HEK293 (cell line): ENCODE measurements around the gene INVS.

Experiments used
- CTCF ChIA-PET: fragments of 350-600 bp; formaldehyde crosslinking; extraction: SDS; loops from one replicate; lab custom pipeline; 2021; ENCODE audit warnings: antibody characterized with exemption; lab: Yijun Ruan, JAX
- POLR2A ChIA-PET: fragments of 300-600 bp; formaldehyde crosslinking; extraction: SDS; loops from one replicate; lab custom pipeline; 2020; ENCODE audit warnings: antibody characterized with exemption, inconsistent platforms; lab: Yijun Ruan, JAX
- H3K27ac ChIP-seq: fragments of 200-500 bp; sonication (Bioruptor generic); 2 replicates; pipeline ENCODE4 v1.5.1; 2014; ENCODE audit warnings: low read depth, low read length, control low read depth, inconsistent platforms; ENCODE audit errors: extremely low read depth
- H3K36me3 ChIP-seq, 2 experiments: fragments of 200-500 bp in 1 of 2; sonication (Bioruptor generic) in 1 of 2; 1 replicate in 1 of 2; 2 replicates in 1 of 2; pipeline ENCODE4 v1.5.1; 2014 to 2017; ENCODE audit warnings: inconsistent platforms in 2 of 2, low read length in 2 of 2; ENCODE audit not compliant: control insufficient read depth in 2 of 2, insufficient read depth in 1 of 2
- H3K4me1 ChIP-seq: fragments of 200-500 bp; sonication (Bioruptor generic); 2 replicates; pipeline ENCODE4 v1.5.1; 2014; ENCODE audit warnings: mild to moderate bottlenecking, low read length, inconsistent platforms; ENCODE audit not compliant: control insufficient read depth, insufficient read depth
- H3K4me3 ChIP-seq: 2 replicates; pipeline ENCODE4 v1.5.1; 2011; ENCODE audit warnings: low read depth, mild to moderate bottlenecking, control low read depth, low read length, moderate library complexity
- H3K9me3 ChIP-seq: fragments of 200-500 bp; sonication (Bioruptor generic); 2 replicates; pipeline ENCODE4 v1.5.1; 2014; ENCODE audit warnings: low read depth, low read length, inconsistent platforms; ENCODE audit not compliant: control insufficient read depth, insufficient read depth
- BCL11A ChIP-seq: fragments of 450-650 bp; formaldehyde crosslinking; IDR thresholded peaks from 2 replicates; pipeline ENCODE4 v1.5.1; 2016; ENCODE audit warnings: low read depth, missing biosample characterization, missing genetic modification characterization
- GLI2 ChIP-seq: fragments of 450-650 bp; formaldehyde crosslinking; IDR thresholded peaks from 2 replicates; pipeline ENCODE4; 2017; ENCODE audit warnings: missing biosample characterization, missing genetic modification characterization, low read depth, borderline replicate concordance
- KLF17 ChIP-seq: fragments of 450-650 bp; formaldehyde crosslinking; IDR thresholded peaks from 2 replicates; pipeline ENCODE4 v1.5.1; 2016; ENCODE audit warnings: missing biosample characterization, missing genetic modification characterization
- KLF9 ChIP-seq: fragments of 450-650 bp; formaldehyde crosslinking; IDR thresholded peaks from 2 replicates; pipeline ENCODE4 v1.5.1; 2016; ENCODE audit warnings: missing biosample characterization, missing genetic modification characterization, low read depth
- PRDM1 ChIP-seq: fragments of 450-650 bp; formaldehyde crosslinking; IDR thresholded peaks from 2 replicates; pipeline ENCODE4; 2016; ENCODE audit warnings: missing biosample characterization, missing genetic modification characterization
- SETDB1 ChIP-seq: IDR thresholded peaks from one replicate; pipeline ENCODE4 v1.6.1; 2017; ENCODE audit warnings: mild to moderate bottlenecking, low read length, moderate library complexity, mixed read lengths; ENCODE audit not compliant: insufficient read length
- ZBTB48 ChIP-seq: fragments of 450-650 bp; formaldehyde crosslinking; IDR thresholded peaks from 2 replicates; pipeline ENCODE4 v1.5.1; 2016; ENCODE audit warnings: missing biosample characterization, missing genetic modification characterization
- ZNF146 ChIP-seq: fragments of 450-650 bp; formaldehyde crosslinking; IDR thresholded peaks from 2 replicates; pipeline ENCODE4 v1.5.1; 2016; ENCODE audit warnings: missing biosample characterization, missing genetic modification characterization
- ZNF157 ChIP-seq: fragments of 450-650 bp; formaldehyde crosslinking; IDR thresholded peaks from 2 replicates; pipeline ENCODE4 v1.5.1; 2016; ENCODE audit warnings: missing biosample characterization, missing genetic modification characterization
- ZNF324 ChIP-seq: fragments of 450-650 bp; formaldehyde crosslinking; IDR thresholded peaks from 2 replicates; pipeline ENCODE4 v1.5.1; 2016; ENCODE audit warnings: missing biosample characterization, missing genetic modification characterization
- ZNF341 ChIP-seq: fragments of 450-650 bp; formaldehyde crosslinking; IDR thresholded peaks from 2 replicates; pipeline ENCODE4; 2016; ENCODE audit warnings: low read depth, missing biosample characterization, missing genetic modification characterization
- ZNF394 ChIP-seq: fragments of 450-650 bp; formaldehyde crosslinking; IDR thresholded peaks from 2 replicates; pipeline ENCODE4 v1.5.1; 2016; ENCODE audit warnings: missing biosample characterization, missing genetic modification characterization, mild to moderate bottlenecking, moderate library complexity, borderline replicate concordance
- ZNF416 ChIP-seq: fragments of 450-650 bp; formaldehyde crosslinking; IDR thresholded peaks from 2 replicates; pipeline ENCODE4 v1.5.1; 2016; ENCODE audit warnings: missing biosample characterization, missing genetic modification characterization
- ZNF473 ChIP-seq: fragments of 450-650 bp; formaldehyde crosslinking; IDR thresholded peaks from 2 replicates; pipeline ENCODE4 v1.5.1; 2017; ENCODE audit warnings: missing biosample characterization, missing genetic modification characterization
- ZNF48 ChIP-seq: fragments of 450-650 bp; formaldehyde crosslinking; IDR thresholded peaks from 2 replicates; pipeline ENCODE4 v1.5.1; 2016; ENCODE audit warnings: missing biosample characterization, missing genetic modification characterization
- ZNF558 ChIP-seq: fragments of 450-650 bp; formaldehyde crosslinking; IDR thresholded peaks from 2 replicates; pipeline ENCODE4 v1.5.1; 2016; ENCODE audit warnings: missing biosample characterization, missing genetic modification characterization
- ZNF560 ChIP-seq: fragments of 450-650 bp; formaldehyde crosslinking; IDR thresholded peaks from 2 replicates; pipeline ENCODE4 v1.5.1; 2017; ENCODE audit warnings: missing biosample characterization, missing genetic modification characterization, borderline replicate concordance
- ZNF561 ChIP-seq: fragments of 450-650 bp; IDR thresholded peaks from 2 replicates; pipeline ENCODE4 v1.5.1; 2018; ENCODE audit warnings: missing biosample characterization, missing genetic modification characterization, borderline replicate concordance
- ZNF626 ChIP-seq: fragments of 450-650 bp; sonication (Bioruptor Pico); formaldehyde crosslinking; IDR thresholded peaks from 2 replicates; pipeline ENCODE4 v1.5.1; 2018; ENCODE audit warnings: missing biosample characterization, missing genetic modification characterization, inconsistent platforms
- ZNF639 ChIP-seq: fragments of 450-650 bp; formaldehyde crosslinking; IDR thresholded peaks from 2 replicates; pipeline ENCODE4 v1.5.1; 2016; ENCODE audit warnings: missing biosample characterization, missing genetic modification characterization
- ZNF707 ChIP-seq: fragments of 450-650 bp; formaldehyde crosslinking; IDR thresholded peaks from 2 replicates; pipeline ENCODE4 v1.5.1; 2016; ENCODE audit warnings: missing biosample characterization, missing genetic modification characterization
- ZNF747 ChIP-seq: fragments of 450-650 bp; formaldehyde crosslinking; IDR thresholded peaks from 2 replicates; pipeline ENCODE4 v1.5.1; 2016; ENCODE audit warnings: missing biosample characterization, missing genetic modification characterization
- ZSCAN23 ChIP-seq: fragments of 450-650 bp; formaldehyde crosslinking; IDR thresholded peaks from 2 replicates; pipeline ENCODE4 v1.5.1; 2016; ENCODE audit warnings: missing biosample characterization, missing genetic modification characterization
- TF ChIP-seq, protein P1 (sequence below): fragments of 450-650 bp; formaldehyde crosslinking; conservative IDR thresholded peaks from 2 replicates; pipeline ENCODE4 v1.5.1; 2016; ENCODE audit warnings: low read depth, missing biosample characterization, missing genetic modification characterization
- TF ChIP-seq, protein P2 (sequence below): IDR thresholded peaks from 2 replicates; pipeline ENCODE4 v1.6.1; 2011; ENCODE audit warnings: mild to moderate bottlenecking, low read depth, low read length, borderline replicate concordance

Gene INVS

DNA sequence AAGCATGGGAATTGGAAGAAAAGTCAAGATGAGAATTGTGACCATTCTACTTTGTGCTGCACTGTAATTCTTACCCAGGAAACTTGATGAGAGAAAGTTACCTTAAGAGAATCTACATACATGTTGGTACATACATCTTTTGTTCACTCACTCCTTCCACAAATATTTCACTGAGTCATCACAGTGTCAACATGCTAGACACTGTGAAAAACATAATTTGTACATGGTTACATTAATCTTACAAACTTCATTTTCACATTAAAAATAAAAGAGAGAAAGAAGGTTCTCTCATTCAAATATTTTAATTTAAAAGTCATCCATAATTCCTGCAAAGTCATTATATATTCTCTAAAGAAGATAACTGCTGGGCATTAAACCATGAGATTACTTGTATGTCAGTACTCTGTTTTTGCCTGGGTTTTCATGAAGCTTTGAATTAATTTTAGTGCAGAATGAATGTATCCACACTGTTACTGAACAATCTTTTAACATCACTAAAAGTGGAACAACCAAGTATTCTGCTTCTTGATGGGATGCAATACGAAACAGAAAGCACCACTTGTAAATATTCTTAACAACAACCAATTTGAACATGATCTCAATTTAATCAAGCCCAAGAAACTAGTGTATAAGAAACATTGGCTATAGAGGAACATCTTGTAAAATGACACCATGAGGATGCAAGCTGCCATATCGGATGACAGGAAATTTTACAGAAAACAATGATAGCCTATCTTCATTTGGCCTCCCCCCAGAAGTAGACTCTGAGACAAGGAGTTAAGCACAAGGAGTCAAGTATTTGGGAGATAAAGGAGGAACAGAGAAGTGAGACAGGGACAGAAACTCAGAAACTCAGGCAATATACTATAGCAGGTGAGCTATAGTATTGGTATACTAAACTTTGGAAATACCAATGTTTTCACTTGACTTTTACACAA, 28.7 kb upstream of the INVS start:
- Histone ChIP-seq H3K9me3 (no peaks in the 10 kb centered on the region), H3K4me3 (no peak overlapping the region), H3K4me1 (peaks cover 6% of the 10 kb centered on the region), H3K36me3 (no peaks in the 10 kb centered on the region), H3K27ac (no peak overlapping the region)
- ChIA-PET CTCF (interaction anchor here (0.5 to 0.6 kb wide), 2 partner anchors 17 to 838 kb away, joined by 3 to 6 read pairs; no protein-coding TSS in a partner anchor), POLR2A (no interaction called here)
- TF ChIP-seq ZNF560 (tag by site-specific recombination) (no peak), ZNF747 (tag by site-specific recombination) (no peak), ZNF561 (tag by site-specific recombination) (no peak), SETDB1 (no peak), ZNF639 (tag by site-specific recombination) (no peak), PRDM1 (no peak), ZNF707 (tag by site-specific recombination) (no peak), BCL11A (no peak), KLF9 (tag by site-specific recombination) (no peak), ZNF48 (tag by site-specific recombination) (no peak)
- TF ChIP-seq, protein P1, sequence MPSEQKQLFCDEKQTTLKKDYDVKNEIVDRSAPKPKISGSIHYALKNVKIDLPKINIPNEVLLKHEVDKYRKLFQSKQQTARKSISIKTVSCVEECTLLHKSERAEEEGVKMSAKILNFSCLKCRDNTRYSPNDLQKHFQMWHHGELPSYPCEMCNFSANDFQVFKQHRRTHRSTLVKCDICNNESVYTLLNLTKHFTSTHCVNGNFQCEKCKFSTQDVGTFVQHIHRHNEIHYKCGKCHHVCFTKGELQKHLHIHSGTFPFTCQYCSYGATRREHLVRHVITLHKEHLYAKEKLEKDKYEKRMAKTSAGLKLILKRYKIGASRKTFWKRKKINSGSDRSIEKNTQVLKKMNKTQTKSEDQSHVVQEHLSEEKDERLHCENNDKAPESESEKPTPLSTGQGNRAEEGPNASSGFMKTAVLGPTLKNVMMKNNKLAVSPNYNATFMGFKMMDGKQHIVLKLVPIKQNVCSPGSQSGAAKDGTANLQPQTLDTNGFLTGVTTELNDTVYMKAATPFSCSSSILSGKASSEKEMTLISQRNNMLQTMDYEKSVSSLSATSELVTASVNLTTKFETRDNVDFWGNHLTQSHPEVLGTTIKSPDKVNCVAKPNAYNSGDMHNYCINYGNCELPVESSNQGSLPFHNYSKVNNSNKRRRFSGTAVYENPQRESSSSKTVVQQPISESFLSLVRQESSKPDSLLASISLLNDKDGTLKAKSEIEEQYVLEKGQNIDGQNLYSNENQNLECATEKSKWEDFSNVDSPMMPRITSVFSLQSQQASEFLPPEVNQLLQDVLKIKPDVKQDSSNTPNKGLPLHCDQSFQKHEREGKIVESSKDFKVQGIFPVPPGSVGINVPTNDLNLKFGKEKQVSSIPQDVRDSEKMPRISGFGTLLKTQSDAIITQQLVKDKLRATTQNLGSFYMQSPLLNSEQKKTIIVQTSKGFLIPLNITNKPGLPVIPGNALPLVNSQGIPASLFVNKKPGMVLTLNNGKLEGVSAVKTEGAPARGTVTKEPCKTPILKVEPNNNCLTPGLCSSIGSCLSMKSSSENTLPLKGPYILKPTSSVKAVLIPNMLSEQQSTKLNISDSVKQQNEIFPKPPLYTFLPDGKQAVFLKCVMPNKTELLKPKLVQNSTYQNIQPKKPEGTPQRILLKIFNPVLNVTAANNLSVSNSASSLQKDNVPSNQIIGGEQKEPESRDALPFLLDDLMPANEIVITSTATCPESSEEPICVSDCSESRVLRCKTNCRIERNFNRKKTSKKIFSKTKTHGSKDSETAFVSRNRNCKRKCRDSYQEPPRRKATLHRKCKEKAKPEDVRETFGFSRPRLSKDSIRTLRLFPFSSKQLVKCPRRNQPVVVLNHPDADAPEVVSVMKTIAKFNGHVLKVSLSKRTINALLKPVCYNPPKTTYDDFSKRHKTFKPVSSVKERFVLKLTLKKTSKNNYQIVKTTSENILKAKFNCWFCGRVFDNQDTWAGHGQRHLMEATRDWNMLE, result no peak

DNA sequence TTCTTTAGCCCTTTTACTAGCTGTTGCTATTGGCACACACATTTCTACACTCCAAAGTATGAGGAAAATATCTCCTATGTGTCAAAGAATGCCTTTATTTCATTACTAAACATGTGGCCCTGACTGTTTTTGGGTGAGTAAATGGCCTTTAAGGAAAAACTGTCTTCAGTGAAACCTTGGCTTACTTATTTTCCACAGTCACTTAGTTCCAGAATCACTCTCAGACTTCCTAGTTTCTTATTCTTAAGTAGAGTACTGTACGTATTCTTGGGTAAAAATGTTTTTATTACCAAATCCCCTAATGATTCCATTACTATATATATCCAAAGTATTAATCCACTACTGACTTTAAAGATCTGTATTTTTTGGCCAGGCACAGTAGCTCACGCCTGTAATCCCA, 27.8 kb upstream of the INVS start:
- POLR2A ChIA-PET, result no interaction called here
- Histone ChIP-seq H3K4me1 (no peaks in the 10 kb centered on the region), H3K27ac (no peak overlapping the region), H3K9me3 (no peaks in the 10 kb centered on the region), H3K36me3 (no peaks in the 10 kb centered on the region), H3K4me3 (no peak overlapping the region)
- CTCF ChIA-PET, result interaction anchor here (0.5 to 0.7 kb wide), 4 partner anchors 16 to 1786 kb away, joined by 3 to 6 read pairs (median 3); no protein-coding TSS in a partner anchor
- TF ChIP-seq ZNF558 (tag by site-specific recombination) (no peak), ZBTB48 (tag by site-specific recombination) (no peak), GLI2 (tag by site-specific recombination) (no peak), ZNF324 (tag by site-specific recombination) (no peak), ZNF626 (tag by site-specific recombination) (no peak), ZNF341 (tag by site-specific recombination) (no peak), ZSCAN23 (tag by site-specific recombination) (no peak), ZNF394 (tag by site-specific recombination) (no peak), ZNF473 (tag by site-specific recombination) (no peak), ZNF157 (no peak), SETDB1 (no peak), ZNF416 (tag by site-specific recombination) (no peak), ZNF639 (tag by site-specific recombination) (no peak), KLF17 (tag by site-specific recombination) (no peak), ZNF146 (tag by site-specific recombination) (no peak)
- TF ChIP-seq, protein P2, sequence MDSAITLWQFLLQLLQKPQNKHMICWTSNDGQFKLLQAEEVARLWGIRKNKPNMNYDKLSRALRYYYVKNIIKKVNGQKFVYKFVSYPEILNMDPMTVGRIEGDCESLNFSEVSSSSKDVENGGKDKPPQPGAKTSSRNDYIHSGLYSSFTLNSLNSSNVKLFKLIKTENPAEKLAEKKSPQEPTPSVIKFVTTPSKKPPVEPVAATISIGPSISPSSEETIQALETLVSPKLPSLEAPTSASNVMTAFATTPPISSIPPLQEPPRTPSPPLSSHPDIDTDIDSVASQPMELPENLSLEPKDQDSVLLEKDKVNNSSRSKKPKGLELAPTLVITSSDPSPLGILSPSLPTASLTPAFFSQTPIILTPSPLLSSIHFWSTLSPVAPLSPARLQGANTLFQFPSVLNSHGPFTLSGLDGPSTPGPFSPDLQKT, result no peak
